Suppressor macrophage treated with lipopolysaccharide for 4 hours (primary cell): ENCODE results near the gene RYR2.
"Not testable (repeated sequence)": the region's sequence is repeated elsewhere in the genome, so short reads cannot be mapped to it uniquely, and the experiment has no call there.

Experiments
- DNase-seq: peaks from one replicate; pipeline ENCODE4 v3.0.0-alpha.2; 2020

RYR2 gene

GRCh38 chr1:237834048-237834447, 792.1 kb downstream of the RYR2 start:
- DNase-seq = no peak

DNA sequence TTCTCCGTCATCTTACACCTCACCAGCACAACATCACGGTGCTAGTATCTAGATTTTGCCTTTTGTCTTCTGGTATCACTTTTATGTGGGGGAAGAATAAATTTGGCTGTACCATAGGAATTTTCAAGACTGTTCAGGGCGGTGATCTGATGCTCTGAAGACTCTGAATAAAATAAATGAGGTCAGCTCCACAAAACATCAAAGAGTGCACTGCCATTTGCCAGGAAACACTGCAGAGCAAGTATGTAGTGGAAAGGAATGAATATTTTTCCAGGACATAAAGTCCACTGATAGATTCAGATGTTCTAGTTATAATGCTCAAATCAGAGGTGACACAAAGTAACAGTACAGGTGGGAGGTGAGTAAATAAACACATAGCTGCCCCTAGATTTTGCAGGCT, 792.5 kb downstream of the RYR2 start:
- DNase-seq = no peak

DNA sequence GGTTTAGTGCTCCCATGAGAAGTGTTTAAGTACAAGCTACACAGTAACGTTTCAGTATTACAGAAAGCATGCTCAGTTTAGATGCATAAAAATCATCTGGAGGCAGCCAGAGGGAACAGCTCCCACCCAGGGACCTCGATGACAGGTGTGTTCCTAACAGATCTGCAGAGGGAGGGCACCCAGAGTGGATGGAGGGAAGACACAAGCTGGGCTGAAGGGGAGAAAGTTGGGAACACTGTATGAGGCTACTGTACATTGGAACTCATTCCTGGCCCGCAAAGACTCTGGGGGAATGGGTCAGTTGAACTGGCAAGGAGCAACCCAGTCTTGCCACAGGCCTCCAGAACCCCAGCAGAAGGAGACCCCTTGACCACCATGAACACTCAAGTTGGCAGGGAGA, 796.3 kb downstream of the RYR2 start:
- DNase-seq = no peak

DNA sequence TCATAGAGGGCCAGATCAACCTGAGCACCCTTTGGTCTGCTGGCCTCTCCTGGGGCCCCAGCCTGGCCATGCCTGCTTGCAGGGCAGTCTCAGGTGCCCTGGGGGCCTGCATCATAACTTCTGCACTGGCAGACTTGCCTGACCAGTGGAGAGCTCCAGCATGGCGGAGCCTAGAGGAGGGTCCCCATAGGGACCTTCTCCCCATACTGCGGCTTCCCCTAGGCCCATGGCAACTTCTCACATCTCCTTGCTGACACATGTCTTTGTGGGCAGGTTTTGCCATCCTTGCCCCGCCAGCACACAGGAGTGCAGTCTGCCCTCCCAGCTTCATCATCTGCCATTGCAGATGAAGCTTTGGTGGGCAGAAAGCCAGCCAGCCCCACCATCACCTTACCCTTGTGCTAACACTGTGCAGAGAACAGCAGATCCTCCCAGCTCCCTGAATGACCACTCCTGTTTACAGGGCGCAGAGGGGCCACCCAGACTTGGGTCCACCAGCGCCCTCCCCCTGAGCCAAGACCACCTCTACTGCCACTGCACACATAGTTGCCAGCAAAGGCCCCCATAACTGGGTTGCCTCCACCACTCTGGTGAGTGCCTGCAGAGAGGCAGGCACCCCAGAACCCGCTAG, 797.0 kb downstream of the RYR2 start:
- DNase-seq = no peak

DNA sequence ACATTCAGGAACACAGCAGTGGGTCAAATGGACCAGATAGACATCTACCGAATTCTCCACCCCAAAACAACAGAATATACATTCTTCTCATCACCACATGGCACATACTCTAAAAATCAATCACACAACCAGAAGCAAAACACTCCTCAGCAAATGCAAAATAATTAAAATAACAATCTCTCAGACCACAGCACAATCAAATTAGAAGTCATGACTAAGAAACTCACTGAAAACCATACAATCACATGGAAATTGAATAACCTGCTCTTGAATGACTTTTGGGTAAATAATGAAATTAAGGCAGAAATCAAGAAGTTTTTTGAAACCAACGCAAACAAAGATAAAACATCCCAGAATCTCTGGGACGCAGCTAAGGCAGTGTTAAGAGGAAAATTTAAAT, 799.5 kb downstream of the RYR2 start:
- DNase-seq = no peak

- DNase-seq = not testable (repeated sequence)
Observed at GRCh38 chr1:237843516-237843915, 801.5 kb downstream of the RYR2 start.

- peak; percentile 81 for DNase-seq
Observed at GRCh38 chr1:237851210-237851845, 809.3 kb downstream of the RYR2 start.

DNA sequence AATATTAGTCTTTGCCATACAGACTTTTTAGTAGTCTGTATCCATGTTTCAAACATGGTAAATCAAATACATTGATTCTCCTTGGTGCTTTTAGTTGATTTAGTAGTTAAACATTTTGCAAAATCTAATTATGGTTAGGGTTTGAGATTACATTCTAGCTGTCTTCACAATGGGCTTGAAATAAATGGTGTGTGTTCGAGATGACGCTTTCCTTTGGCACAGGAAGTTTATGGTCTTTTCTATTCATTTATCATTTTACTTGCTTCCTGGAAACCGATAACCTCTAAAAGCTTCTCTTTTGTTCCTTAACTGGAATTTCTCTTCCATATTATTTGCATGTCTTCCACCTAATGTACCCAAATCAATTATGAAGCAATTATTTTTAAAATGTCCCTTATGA, 810.4 kb downstream of the RYR2 start:
- no peak for DNase-seq

- no peak for DNase-seq
Observed at GRCh38 chr1:237857455-237857854, 815.5 kb downstream of the RYR2 start.

DNA sequence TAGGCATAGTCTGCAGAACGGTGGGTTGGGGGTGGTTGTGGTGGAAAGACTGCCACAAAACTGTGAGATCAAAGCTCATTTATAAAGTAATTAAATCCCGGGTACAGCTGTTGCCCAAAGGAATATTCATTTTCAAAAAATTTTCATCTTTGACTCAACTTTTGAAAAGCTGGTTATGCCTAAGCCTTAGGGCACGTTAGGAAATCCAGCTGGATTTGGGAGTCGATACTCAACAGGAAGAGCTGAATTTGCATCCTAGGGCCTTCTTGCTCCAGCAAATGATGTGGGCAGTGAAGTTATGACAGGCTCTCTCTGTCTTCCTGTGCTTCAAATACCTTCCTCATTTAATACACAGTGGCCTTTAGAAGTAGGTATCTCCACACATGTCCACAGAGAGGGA, 817.0 kb downstream of the RYR2 start:
- no peak for DNase-seq

DNA sequence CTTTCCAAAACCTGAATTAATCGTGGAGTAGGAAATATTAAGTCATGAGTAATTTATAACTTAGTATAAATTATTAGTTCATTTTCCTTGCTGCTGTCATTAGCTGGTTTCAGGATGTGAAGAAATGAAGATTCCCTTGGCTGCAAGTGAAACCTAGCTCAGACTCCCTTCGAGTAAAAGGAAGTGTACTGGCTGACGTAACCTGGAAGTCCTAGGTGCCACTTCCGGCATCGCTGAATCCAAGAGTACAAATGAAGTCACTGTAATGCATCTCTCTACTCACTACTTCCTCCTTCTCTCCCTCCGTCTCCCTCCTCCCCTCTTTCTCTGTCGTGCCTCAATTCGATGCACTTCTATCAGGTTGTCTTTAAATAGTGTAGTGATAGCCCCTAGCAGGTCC, 820.0 kb downstream of the RYR2 start:
- DNase-seq = peak; percentile 68

DNA sequence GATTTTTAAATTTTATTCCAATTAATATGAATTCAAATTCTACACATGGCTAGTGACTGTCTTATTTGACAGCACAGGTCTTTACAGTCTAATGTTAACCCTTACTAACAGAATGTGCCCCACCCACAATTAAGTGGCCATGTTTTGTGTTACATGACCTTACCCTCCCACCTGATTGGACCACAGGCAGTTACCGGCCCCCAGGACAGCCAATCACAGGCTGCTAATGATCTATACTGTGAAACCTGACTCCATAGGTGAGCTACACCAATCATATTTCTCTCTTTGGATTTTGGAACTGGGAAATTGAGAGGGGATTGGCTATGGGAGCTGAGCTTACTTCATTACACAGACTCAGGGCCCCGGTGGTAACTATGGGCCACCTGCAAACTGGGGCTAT, 821.2 kb downstream of the RYR2 start:
- DNase-seq = no peak

DNA sequence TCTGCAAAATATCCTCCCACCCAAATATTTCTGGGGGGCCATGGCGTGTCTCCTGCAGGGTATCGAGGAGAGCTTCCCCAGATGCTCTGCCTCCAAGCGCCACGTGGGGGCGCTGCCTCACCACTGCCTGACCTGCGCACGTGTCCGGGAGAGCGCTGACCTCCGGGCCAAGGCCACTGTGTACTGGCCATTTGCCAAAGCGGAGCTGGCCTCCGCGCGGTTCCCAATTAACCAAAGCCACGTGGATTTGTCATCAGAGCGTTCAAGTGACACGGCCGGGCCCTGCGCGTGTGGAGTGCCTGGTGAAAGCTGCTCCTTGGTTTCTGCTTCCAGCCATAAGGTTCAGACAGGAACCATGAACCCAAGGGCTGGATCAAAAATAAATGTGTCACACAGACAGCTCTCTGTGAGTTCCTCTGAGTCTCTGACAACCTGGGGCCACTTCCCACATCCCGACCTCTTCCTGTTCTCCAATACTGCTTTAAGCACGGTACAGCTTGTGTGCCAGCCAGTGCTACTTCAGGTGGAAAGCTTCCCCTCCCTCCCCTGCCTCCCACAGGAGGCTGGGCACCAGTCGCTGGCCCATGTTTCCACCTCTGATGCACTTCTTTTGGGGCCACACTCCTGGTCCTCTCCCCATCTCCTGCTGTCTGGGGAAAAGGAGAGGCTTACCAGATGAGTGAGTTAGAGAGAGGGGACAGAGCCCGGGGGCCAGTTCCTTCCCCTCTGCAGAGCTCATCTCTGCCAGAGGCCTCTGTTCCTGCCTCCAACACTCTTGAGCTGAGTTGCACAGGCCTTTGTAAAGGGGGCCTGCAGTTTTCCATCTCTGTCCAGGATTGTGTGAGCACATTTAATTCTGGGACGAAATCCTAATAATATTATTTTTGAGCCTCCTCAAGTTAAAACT, 822.6 kb downstream of the RYR2 start:
- peak; percentile 81 for DNase-seq

- no peak for DNase-seq
Observed at GRCh38 chr1:237867380-237867888, 825.5 kb downstream of the RYR2 start.

- no peak for DNase-seq
Observed at GRCh38 chr1:237868817-237869600, 827.0 kb downstream of the RYR2 start.

GRCh38 chr1:237873487-237874211, 831.7 kb downstream of the RYR2 start:
- peak; percentile 40 for DNase-seq

DNA sequence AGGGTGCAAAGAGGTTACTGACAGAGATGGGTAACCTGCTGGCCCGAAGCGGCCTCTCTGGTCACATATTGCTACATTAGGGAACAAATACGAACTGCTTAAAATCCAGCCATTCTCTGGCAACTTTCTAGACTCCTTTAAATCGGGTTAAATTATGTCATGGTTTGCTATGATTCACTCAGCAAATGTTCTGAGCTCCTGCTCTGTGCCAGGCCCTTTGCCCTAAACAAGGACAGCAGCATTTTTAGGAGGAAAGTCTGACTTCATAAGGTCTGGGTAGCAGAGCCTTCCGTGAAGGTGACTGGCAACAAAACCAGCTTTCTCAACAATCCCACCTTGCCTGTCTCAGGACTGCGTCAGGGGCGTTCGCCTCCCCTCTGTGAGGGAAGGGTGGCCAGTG, 833.3 kb downstream of the RYR2 start:
- DNase-seq = no peak

DNA sequence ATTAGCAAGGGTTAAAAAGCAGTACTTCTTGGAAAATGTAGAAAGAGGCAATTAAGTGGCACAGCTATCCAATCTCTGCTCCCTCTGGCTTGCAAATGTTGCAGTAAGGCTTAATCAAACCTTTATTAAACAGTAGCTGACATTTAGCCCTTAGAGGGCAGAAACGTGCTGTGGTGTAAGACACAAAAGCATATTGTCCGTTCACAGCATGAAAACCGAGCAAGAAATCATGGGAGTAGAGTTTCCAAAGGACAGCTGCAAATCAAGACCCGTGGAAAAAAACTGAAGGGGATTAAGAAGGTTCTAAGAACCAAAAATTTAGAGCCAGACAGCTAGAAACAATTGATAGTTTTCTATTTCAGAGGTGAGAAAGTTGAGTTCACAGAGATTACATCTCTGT, 835.6 kb downstream of the RYR2 start:
- no peak for DNase-seq

GRCh38 chr1:237878406-237878805, 836.4 kb downstream of the RYR2 start:
- no peak for DNase-seq

GRCh38 chr1:237879195-237879594, 837.2 kb downstream of the RYR2 start:
- DNase-seq = peak; percentile 13
